GM21786 (cell line): ENCODE measurements around the gene LONRF3.

Source experiments
- ATAC-seq: cut with Tn5 transposase; IDR thresholded peaks from one replicate; pipeline ENCODE4 v1.9.1; 2021; ENCODE audit not compliant: unreplicated experiment

The LONRF3 gene

DNA sequence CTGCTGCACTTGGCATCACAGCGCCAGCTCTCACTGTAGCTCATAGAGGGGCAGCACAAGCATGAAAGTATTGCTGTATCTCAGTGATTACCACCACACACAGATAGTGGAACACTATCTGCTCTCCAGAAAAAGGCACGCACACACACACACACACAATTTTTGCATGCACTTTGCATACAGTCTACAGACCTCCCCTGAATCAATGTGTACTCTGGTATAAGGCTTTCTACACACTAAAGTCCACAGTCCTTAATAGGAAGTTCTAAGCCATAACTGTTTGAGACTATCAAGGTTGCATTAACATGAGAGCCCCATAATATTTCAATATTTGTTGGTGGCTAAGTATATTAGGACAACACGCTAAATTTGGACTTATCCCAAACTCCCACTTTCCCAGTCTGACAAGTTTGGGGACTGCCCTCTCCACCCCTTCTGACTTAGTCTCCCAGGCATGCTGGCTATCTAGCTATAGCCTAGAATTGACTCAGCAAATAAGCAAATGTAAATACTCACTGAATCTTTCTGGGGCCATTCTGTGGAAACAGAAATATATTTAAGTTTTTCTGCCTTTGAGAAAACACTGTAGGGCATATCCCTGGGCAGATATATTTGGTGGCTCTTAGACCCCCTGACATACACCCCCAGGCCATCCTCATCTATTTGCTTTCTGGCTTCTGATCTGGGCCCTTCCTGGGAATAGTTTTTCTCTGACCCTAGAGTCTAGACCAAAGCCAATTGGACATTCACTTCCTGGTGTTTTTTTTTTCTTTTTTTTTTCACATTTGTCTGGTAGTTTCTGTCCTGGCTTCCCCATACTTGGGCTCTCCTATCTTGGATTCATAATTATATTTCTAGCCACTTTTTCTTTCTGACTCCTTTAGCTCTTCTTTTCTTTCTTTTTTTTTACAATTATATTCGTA lies 62.0 kb downstream of the LONRF3 start:
- no peak for ATAC-seq

DNA sequence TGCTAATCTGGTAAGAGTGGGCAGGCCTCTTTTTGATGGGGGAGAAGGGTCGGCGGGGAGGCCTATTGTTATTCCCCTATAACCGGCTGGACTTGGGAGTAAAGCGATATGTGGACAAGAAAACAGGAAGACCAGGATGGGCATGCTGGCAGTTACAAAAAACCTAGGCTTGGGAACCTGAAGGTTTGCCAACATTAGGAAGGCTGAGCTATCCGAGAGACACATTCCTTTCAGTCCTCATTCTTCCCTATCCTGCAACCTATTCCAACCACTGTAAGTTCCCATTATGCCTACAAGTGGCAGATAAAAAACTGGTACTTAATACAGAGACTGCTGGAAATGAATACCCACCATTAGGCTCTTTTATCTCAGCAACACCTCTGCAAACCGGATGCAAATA lies 66.0 kb downstream of the LONRF3 start:
- no peak for ATAC-seq

DNA sequence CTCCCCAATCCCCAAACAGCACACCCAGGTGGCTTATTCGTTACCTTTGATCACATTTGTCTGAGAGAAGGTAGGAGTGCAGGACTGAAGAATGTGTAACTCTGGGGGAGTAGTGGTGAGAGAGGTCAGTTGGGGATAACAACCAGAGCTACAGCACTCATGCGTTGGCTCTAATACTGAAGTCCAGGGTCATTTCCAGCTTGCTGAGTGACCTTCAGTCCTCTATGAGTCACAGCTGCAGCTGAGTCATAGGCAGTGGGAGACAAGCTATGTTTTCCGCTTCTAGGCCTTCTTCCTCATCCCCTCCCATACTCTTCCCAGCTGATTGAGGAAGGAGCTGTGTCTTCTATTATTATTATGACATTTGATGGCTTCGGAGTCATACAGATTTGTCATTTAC lies 66.8 kb downstream of the LONRF3 start:
- no peak for ATAC-seq

DNA sequence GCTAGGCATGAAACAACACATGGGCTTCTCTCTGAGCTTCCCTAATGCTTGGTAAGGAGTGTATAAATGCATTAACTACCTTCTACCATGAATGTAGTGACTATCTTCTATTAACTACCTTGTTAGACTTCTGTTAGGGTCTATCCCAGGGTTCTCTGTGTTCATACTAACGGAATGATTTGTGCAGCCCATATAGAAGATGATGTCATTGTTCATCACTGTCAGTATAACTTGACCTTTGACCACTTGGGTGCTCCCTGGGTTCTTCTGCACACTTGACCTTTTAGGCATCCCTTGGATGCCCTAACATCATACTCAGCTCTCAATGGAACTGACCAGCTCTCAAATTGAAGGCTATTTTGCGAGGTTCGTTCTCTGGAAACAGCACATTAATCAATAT lies 67.6 kb downstream of the LONRF3 start:
- ATAC-seq = no peak

DNA sequence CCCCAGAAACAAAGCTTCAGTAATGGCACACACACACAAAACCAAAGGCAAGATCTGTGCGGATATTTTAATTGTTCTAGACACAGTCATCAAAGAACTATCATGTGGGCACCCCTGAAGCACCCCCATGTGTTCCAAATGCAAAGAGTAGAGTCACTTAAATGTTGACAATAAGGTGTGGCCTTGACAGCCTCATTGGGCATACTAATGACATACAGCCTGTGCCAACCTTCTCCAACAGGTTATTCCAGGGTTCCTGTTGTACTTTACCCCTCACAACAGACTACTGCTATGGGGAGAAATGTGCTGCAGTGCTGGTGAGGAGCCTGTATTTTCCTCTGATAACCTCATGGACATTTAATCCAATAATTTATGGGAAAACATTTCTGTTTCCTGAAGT lies 68.6 kb downstream of the LONRF3 start:
- no peak for ATAC-seq

DNA sequence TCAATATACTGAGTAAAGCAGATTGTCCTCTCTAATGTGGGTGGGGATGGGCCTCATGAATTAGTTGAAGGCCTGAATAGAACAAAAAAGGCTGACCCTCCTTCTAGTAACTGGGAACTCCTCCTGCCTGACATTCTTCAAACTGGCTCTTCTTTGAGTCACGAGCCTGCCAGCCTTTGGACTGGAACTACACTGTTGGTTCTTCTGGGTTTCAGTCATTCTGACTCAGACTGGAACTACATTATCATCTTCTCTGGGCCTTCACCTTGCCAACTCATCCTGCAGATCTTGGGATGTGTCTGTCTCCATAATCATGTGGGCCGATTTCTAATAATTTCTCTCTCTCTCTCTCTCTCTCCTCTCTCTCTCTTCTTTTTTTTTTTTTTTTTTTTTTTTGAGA lies 71.5 kb downstream of the LONRF3 start:
- no peak for ATAC-seq

DNA sequence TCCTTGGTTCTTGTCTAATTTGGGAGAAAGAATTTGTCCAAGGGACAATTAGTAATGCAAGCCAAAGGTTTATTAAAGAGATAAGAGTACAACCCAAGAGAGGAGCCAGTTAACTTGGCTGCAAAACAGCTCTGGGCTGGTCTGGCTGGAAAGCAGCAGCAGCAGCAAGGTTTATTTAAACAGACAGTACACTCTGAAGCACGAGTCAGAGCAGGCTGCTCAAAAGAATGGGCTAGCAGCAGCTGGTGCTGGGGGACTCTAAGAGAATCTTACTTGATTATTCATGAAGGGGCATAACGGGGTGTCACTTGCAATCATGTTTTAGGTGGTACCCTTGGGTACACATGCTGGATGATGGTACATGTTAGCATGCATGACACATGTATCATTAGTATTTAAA lies 81.3 kb downstream of the LONRF3 start:
- ATAC-seq = no peak

DNA sequence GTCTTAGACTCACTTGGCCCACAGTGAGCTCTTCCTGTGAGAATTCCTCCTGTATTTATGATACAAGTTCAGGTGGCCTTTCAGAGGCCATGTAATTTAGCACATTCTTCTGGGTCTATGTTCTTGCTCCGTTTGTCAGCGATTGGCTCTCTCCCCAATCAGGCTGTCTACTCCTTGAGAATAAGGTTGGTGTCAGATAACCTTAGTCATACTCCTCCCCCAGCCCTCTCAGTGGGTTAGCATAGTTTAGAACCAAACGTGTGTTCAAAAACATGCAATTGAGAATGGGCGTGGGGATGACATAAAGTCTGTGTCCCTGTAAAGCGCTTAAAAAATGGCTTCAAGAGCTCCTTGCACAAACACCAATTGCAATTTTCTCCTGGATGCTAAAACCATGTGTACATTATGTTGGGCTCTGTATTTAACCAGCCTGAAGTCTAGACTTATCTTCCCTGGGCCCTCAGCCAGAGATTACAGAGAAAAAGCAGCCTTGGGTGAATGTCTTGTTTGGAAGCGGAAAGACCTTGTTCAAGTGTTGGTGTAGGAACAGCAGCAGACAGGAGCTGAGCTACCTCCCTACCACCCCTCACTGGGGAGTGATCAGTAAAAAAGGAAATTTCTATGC lies 88.4 kb downstream of the LONRF3 start:
- no peak for ATAC-seq

DNA sequence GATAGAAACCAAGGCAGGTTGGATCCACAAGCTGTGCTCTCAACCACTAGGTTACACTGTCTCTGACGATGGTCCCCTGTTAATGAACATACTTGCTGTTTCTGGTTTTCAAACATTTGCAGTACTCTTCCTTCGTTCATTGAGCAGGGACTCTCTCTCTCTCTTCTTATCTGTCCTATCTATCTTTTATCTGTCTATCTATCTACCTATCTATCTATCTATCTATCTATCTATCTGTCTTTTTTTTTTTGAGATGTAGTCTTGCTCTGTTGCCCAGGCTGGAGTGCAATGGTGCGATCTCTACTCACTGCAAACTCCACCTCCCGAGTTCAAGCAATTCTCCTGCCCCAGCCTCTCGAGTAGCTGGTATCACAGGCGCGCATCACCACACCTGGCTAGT lies 89.0 kb downstream of the LONRF3 start:
- no peak for ATAC-seq

DNA sequence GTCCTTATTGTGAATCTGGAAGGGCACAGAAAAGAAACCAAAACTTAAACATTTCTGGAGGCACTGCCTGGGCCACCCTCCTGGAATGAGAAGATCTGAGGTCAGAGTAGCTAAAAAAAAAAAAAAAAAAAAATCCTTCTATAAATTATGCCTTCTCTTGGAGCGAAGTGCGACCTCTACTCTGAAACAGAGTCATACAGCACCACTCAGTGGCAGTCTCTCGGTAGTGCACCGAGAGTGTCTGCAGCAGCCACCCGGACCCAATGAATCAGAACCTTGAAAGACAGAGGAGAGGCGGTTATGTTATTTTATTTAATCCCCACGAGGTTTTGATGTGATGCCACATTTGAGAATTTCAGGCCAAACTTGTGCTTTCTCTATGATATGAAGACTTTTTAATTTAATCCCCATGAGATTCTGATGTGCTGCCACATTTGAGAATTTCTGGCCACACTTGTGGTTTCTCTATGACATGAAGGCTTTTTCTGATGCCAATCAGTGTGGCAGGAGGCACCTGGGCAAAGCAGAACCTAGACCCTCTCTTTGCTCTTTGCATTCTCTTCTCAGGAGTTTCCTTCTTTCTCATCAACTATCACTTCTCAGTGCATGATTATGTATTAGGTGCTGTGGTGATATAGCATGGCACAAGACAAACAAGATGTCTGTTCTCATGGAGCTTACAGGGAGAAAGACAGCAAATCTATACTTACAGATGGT lies 92.8 kb downstream of the LONRF3 start:
- no peak for ATAC-seq
